A673 (cell line): ENCODE measurements around the gene CDH4. TPM values are rescaled to one million over a fixed set of nuclear protein-coding genes. Genes with fewer than 3 reads are reported as not detected.

Experiments
- BruUV-seq: library from RNA; stranded (reverse); fragments of 400-500 nt; replicated peaks from 2 replicates; lab custom pipeline; 2021; lab: Mats Ljungman, UMichigan
- CTCF ChIA-PET: fragments of 300-600 bp; sonication (Branson Sonifier 250); formaldehyde crosslinking; loops from one replicate; lab custom pipeline; 2022; ENCODE audit warnings: antibody characterized with exemption; lab: Charles Lee
- POLR2A ChIA-PET: fragments of 300-600 bp; sonication (Branson Sonifier 250); formaldehyde crosslinking; loops from one replicate; lab custom pipeline; 2022; ENCODE audit warnings: antibody characterized with exemption; ENCODE audit not compliant: low non-redundant PET; lab: Charles Lee
- DNase-seq: peaks from one replicate; pipeline ENCODE4 v3.0.0-alpha.2; 2015; ENCODE audit warnings: low spot score
- H3K27ac ChIP-seq: fragments of 200-600 bp; sonication (generic); 2 replicates; pipeline ENCODE4 v1.5.1; 2016; ENCODE audit warnings: mixed run types, low read depth, mild to moderate bottlenecking, mixed read lengths, antibody characterized with exemption, low read length; ENCODE audit not compliant: poor library complexity, severe bottlenecking
- H3K27me3 ChIP-seq: fragments of 200-600 bp; sonication (generic); replicated peaks from 2 replicates; pipeline ENCODE4 v1.6.1; 2017; ENCODE audit warnings: mixed run types, low read depth, mild to moderate bottlenecking, mixed read lengths, antibody characterized with exemption, low read length; ENCODE audit not compliant: insufficient read depth, poor library complexity
- H3K36me3 ChIP-seq: fragments of 200-600 bp; sonication (generic); 2 replicates; pipeline ENCODE4 v1.6.1; 2016; ENCODE audit warnings: mixed run types, mild to moderate bottlenecking, mixed read lengths, antibody characterized with exemption, low read length; ENCODE audit not compliant: insufficient read depth, poor library complexity, severe bottlenecking
- H3K4me1 ChIP-seq: fragments of 200-600 bp; sonication (generic); 2 replicates; pipeline ENCODE4 v1.6.1; 2017; ENCODE audit warnings: mixed run types, mild to moderate bottlenecking, mixed read lengths, antibody characterized with exemption, low read length; ENCODE audit not compliant: insufficient read depth, poor library complexity, severe bottlenecking
- H3K4me3 ChIP-seq: fragments of 200-600 bp; sonication (generic); 2 replicates; pipeline ENCODE4 v1.5.1; 2016; ENCODE audit warnings: low read depth, mixed run types, mild to moderate bottlenecking, mixed read lengths, low read length; ENCODE audit not compliant: poor library complexity, severe bottlenecking
- H3K9me3 ChIP-seq: fragments of 200-600 bp; sonication (generic); 2 replicates; pipeline ENCODE4 v1.6.1; 2016; ENCODE audit warnings: mixed run types, low read depth, mild to moderate bottlenecking, mixed read lengths, antibody characterized with exemption, low read length; ENCODE audit not compliant: poor library complexity, severe bottlenecking
- EZH2 ChIP-seq: fragments of 200-600 bp; sonication (generic); IDR thresholded peaks from 2 replicates; pipeline ENCODE4 v1.6.1; 2017; ENCODE audit warnings: borderline replicate concordance, low read depth, mild to moderate bottlenecking, mixed read lengths, antibody characterized with exemption, low read length; ENCODE audit not compliant: poor library complexity, severe bottlenecking
- intact Hi-C: fragments of 100-400 bp; cut with micrococcal nuclease; formaldehyde crosslinking; loops from one replicate; pipeline ENCODE4 v1.10.0; 2022; ENCODE audit not compliant: unreplicated experiment
- total RNA-seq: library from RNA; stranded (reverse); gene quantifications from 2 replicates; pipeline ENCODE4 v1.2.3, GENCODE V29; 2021
- TF ChIP-seq, protein P1 (sequence below): fragments of 300-800, 200-600 bp; sonication (generic); conservative IDR thresholded peaks from 2 replicates; pipeline ENCODE4 v1.5.1; 2017; ENCODE audit warnings: low read depth, mild to moderate bottlenecking, antibody characterized with exemption, low read length, moderate library complexity, mixed read lengths

Gene CDH4
- total RNA-seq, 1 experiment from 2014 or later, result 8.3 TPM

DNA sequence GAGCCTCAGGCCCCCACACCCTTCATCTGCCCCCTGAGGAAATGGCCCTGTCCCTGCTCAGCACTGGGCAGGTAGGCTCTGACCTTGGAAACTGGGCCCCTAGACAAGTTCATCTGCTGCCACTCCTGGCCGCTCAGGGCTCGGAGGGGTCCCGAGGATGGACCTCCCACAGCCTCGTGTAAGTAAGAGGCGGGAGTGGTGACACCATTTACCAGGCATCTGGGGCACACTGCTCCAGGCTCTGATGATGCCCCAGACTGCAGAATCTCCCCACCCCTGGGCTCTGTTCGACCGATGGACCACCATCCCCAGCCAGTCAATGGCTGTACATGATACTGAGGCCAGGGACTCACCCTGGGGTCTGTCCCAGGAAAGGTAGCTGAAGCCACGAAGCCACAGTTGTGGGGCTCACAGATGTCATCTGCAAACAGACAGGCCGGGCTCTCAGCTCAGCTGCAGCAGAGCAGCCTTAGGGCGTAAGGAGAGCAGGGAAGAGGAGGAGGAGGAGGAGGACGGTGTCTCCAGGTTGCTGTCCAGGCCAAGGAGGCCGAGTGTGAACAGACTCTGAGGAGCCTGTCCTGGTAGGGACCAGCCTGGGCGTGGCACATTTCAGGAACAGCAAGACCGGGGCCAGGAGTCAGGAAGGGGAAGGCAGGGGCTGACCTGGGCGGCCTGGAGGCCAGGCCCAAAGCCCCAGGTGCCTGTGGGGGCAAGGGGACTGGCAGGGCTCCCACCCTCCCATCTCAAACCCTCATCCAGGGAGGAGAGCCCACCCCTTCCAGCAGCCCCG lies 513.2 kb downstream of the CDH4 start:
- CTCF ChIA-PET, result no interaction called here
- no TSS peak for BruUV-seq

DNA sequence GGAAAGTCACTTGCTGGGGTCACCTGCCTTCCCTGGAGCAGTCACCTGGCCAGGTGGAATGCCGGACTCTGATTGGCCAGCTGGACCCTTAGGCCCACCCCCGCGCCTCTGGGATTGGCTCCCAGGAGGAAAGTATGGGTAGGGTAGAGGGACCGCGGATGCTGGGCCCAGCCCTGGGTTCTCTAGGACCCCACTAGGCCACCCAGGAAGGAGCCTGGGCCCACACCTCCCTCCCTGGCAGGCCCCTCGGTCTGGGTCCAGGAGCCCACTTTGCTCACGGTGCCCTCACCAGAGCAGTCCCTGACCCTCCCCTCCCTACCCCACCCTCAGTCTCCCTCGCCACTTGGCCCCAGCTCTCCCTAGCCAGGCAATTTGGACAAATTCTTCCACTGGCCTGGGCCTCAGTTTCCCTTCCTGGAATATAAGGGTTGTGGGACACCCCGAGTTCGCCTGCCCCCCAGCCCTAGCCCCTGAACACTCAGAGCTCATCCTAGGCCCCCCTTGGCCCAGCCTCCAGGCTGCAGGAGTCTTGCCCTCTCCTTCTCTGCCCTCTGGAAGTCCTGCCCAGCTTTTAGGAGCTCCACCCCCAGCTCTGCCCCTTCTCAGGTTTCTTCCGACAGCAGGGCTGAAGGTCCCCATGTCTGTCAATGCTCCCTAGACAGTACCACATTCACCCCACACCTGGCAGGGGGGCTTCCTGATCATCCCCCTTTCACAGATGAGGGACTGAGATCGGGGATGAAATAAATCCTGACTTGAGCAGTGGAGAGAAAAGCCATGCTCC lies 514.0 kb downstream of the CDH4 start:
- CTCF ChIA-PET, result no interaction called here
- DNase-seq, result no peak

More for the DNA sequence above, 513.2 kb downstream of the CDH4 start:
- Histone ChIP-seq H3K36me3 (no peaks in the 10 kb centered on the region), H3K4me3 (no peak overlapping the region), H3K27me3 (peaks cover 44% of the 10 kb centered on the region), H3K27ac (no peak overlapping the region), H3K9me3 (no peaks in the 10 kb centered on the region), H3K4me1 (no peaks in the 10 kb centered on the region)
- POLR2A ChIA-PET, result no interaction called here
- intact Hi-C loops, result no loop called here
- TF ChIP-seq EZH2, result no peak
- TF ChIP-seq, protein P1, sequence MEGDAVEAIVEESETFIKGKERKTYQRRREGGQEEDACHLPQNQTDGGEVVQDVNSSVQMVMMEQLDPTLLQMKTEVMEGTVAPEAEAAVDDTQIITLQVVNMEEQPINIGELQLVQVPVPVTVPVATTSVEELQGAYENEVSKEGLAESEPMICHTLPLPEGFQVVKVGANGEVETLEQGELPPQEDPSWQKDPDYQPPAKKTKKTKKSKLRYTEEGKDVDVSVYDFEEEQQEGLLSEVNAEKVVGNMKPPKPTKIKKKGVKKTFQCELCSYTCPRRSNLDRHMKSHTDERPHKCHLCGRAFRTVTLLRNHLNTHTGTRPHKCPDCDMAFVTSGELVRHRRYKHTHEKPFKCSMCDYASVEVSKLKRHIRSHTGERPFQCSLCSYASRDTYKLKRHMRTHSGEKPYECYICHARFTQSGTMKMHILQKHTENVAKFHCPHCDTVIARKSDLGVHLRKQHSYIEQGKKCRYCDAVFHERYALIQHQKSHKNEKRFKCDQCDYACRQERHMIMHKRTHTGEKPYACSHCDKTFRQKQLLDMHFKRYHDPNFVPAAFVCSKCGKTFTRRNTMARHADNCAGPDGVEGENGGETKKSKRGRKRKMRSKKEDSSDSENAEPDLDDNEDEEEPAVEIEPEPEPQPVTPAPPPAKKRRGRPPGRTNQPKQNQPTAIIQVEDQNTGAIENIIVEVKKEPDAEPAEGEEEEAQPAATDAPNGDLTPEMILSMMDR, result no peak
- DNase-seq, result no peak

DNA sequence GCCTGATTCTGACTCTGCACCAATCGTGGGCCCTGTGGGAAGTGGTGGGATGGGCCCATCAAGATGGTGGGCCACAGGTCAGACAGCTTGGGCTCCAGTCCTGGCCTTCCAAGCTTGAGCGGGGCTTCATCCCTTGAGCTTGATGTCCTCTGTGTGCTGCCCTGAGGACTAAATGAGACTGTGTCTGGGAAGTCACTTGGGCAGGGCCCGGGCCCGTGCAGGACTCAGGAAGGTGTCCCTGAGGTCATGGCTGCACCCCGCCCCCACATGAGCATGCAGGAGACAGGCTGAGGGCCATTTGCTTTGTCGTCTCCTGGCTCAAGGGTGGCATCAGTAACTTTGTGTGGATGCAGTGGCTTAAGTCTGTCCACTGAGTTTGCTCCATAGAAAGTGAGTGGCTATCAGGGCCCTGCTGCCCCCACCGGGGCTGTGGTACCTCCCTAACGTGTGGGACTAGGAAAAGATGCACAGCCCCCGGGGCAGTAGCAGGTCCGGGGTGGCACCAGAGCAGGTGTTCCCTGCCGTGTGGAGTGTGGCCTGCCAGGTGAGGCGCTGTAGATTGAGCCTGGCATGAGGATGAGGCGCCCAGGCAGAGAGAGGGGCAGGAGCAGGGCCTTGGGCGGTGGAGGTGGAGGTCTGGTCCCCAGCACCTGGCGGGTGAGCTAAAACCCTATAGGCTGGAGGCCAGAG lies 515.0 kb downstream of the CDH4 start:
- H3K27ac ChIP-seq, result no peak overlapping the region
- H3K4me3 ChIP-seq, result no peak overlapping the region
- H3K36me3 ChIP-seq, result no peaks in the 10 kb centered on the region
- ChIA-PET CTCF (no interaction called here), POLR2A (no interaction called here)
- H3K9me3 ChIP-seq, result no peaks in the 10 kb centered on the region
- peaks cover 28% of the 10 kb centered on the region for H3K27me3 ChIP-seq
- BruUV-seq, result no TSS peak
- DNase-seq, result no peak
- intact Hi-C loops, result no loop called here
- TF ChIP-seq, protein P1, result no peak
- TF ChIP-seq EZH2, result no peak
- no peaks in the 10 kb centered on the region for H3K4me1 ChIP-seq

More for the DNA sequence above, 514.0 kb downstream of the CDH4 start:
- Histone ChIP-seq H3K4me1 (no peaks in the 10 kb centered on the region), H3K9me3 (no peaks in the 10 kb centered on the region), H3K36me3 (no peaks in the 10 kb centered on the region), H3K27me3 (peaks cover 36% of the 10 kb centered on the region), H3K27ac (no peak overlapping the region), H3K4me3 (no peak overlapping the region)
- intact Hi-C loops, result no loop called here
- TF ChIP-seq, protein P1, result no peak
- TF ChIP-seq EZH2, result no peak
- BruUV-seq, result no TSS peak
- POLR2A ChIA-PET, result no interaction called here
